Measurements from ENCODE around the gene EIF2D. TPM values are rescaled to one million over a fixed set of nuclear protein-coding genes. Genes with fewer than 3 reads are reported as not detected.
A peak's percentile ranks its signal among the peaks of the same experiment; 100 is the strongest.
"Not testable (repeated sequence)": the region's sequence is repeated elsewhere in the genome, so short reads cannot be mapped to it uniquely, and the experiment has no call there.

The EIF2D gene
- polyA plus RNA-seq, 1 donor, result 37.8 TPM

DNA sequence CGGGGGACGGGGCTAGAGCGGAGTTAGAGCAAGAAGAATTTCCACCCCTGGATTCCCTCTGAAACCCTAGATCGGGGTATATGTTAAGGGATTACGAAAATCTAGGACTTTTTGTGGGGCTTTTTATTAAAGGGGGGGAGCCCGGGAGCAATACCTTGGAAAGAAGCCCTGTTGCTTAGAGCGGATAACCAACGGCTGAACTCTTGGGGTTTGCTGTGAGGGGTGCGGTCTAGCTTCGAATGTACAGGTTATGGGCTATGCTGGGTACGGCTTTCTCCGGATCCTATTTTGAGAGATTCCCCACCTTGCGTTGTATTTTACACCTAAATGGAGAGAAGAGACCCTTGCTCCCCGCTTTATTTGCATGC, 23.7 kb upstream of the EIF2D start:
- no peak for DNase-seq (ENCODE audit: low read depth)

DNA sequence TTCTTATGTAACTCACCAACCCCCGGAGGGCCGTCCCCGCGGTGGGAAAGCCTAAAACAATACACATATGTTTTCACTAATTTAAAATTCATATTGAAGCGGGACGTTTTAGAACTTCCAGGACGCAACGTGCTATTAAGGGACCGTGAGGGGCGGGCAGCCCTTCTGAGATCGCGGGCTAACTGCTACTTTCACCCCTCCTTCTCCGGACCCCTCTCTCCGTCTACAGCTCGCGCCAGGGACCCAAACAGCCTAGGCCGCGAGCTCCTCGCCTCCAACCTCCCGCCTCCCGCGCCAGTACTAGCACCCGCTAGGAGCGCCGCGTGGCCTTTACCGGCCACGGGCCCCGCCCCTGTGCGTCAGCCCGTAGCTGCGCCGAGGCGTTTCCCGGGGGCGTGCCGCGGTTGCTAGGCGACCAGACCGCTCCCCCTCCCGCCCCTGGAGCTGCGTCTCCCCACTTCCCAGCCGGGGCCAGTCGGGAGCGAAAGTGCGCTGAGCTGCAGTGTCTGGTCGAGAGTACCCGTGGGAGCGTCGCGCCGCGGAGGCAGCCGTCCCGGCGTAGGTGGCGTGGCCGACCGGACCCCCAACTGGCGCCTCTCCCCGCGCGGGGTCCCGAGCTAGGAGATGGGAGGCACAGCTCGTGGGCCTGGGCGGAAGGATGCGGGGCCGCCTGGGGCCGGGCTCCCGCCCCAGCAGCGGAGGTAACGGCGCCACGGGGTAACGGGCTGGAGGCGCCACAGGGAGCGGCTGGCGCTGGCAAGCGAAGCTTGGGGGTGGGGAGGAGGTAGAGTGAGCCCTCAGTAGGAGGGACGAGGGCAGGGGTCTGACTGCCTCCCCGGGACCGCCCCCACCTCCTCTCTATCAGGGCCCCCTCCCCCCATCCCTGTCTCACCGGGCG, 23.1 kb upstream of the EIF2D start, which contains the start of gene DYRK3:
Gene DYRK3 (plus strand): TSS at position 457 of the 898 bp plus-strand sequence. CDS start 168 bp downstream, at position 625.
- peak; percentile 73 for DNase-seq (ENCODE audit: low read depth)

DNA sequence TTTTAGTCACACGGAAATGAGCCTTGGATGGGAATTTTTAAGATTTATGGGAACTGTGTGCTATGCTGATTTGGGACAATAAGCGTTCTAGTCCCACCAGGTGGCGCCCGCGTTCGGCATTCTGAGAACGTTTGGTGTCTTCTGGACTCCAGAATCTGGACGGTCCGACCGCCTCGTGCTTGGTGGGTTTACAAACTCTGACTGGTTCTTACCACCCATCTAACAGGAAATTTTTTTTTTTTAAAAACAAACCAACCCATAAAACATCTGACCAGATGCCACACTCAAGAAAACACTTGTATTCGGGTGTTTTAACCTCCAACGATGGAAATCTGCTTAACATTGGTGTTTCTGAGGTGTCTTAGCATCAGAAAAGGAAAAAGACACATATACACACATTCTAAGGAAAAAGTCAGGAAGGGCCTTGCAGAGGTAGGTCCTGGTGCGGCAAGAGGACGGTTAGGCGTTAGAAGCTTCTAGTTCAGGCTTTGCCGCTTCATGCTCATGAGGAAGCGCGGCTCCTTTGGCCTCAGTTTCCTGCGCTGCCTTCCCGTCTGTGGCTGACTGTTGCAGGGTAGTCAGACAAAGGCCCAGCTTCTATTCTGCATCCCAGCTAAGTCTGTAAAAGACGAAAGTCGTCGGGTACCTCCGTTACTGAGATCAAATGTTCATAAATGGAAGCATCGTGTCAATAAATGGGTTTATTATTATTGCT, 22.3 kb upstream of the EIF2D start:
- peak; percentile 68 for DNase-seq (ENCODE audit: low read depth)

DNA sequence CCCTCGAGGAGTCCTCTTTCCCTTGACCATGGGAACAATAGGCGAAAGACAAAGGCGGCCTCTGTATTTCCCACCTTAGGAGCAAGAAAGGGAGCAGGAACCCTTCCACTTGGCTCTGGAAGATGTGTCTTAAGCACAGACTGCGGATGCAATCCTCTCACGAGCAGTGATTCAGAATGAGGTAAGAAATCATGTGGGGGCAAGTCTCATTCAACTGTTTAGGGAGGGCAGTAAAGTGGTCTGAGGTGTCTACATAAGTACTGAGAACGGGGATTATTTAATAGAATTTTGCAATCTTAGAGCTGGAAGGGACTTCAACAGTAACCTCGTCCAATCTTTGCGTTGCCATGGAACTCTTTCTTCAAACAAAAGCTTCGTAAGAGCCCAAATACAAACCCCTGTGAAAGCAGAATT, 21.4 kb upstream of the EIF2D start:
- peak; percentile 47 for DNase-seq (ENCODE audit: low read depth)

DNA sequence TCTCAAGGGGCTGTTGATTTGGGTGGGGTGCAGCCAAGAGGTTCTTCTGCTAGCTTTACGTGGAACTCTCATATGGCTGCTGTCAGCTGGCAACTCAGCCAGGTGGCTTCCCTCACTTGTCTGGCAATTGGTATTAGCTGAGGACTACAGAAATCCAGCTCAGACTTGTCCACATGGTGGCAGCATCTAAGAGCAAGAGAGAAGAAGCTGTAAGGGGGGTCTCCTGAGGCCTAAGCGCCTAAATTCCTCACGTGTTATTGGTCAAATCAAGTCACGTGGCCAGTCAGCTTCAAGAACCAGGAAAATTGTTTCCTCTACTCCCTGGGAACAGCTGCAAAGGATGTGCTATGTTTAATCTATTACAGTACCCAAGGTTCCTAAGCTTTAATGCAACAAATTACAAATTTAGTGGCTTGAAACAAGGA, 18.8 kb upstream of the EIF2D start:
- DNase-seq (ENCODE audit: low read depth), result peak; percentile 68

DNA sequence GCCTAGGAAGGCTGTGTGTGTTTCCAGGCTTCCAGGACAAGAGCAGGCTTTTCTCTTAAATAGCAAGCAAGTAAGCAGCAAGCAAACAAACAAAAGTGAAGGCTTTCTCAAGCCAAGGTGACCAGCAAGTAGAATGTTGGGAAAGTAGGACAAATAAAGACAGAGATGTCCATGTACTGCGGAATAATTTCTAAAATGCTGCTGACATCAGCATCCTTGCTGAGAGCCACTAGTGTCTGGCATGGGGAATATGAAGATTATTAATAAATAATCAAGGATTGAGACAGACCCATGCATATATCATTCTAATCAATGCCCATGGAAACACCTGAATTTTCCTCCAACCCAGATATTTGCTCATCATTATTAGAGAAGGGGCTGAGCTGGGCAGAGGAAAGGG, 16.7 kb upstream of the EIF2D start:
- no peak for DNase-seq (ENCODE audit: low read depth)

DNA sequence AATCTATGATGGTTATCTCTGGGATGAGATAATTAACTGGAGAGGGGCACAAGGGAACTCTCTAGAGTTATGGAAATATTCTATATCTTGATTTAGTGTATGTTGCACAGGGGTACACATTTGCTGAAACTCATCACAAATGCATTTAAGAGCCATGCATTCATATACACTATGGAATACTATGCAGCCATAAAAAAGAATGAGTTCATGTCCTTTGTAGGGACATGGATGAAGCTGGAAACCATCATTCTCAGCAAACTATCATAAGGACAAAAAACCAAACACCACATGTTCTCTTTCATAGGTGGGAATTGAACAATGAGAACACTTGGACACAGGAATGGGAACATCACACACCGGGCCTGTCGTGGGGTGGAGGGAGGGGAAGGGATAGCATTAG, 14.1 kb upstream of the EIF2D start:
- not testable (repeated sequence) for DNase-seq (ENCODE audit: low read depth)

DNA sequence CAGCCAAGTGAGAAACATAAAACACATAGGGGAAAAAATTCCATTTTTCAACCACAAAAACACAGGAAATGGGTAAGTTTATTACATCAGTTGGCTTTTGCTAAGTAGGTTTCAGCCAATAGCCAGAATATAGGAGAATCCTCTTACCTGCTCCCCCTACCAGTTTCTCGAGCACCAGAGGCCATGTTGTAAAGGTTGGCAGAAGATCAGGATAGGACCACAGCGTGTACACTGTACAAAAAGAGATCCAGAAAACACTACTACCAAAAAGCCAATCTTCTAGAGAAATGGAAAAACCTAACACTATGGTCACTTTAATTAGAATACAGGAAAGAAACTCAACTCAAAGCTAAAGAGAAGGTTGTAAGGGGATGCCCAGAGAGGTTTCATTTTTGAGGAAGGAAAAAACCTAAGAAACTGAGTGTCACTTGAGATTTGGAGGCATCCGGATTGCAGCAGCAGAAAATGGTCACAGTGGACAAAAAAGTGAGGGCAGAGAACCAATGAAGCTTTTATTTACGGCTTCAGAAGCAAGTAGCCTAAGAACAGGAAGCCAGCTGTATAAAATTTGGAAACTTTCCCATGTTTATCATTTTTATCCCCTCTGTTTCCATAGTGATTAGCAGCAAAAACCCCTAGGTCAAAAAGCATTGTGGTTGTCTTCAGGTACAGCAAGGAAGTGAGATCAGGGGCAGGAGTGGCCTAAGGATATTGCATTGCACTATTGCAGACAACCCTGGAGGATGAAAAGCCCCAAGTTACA, 2.9 kb downstream of the EIF2D start:
- DNase-seq (ENCODE audit: low read depth), result no peak

DNA sequence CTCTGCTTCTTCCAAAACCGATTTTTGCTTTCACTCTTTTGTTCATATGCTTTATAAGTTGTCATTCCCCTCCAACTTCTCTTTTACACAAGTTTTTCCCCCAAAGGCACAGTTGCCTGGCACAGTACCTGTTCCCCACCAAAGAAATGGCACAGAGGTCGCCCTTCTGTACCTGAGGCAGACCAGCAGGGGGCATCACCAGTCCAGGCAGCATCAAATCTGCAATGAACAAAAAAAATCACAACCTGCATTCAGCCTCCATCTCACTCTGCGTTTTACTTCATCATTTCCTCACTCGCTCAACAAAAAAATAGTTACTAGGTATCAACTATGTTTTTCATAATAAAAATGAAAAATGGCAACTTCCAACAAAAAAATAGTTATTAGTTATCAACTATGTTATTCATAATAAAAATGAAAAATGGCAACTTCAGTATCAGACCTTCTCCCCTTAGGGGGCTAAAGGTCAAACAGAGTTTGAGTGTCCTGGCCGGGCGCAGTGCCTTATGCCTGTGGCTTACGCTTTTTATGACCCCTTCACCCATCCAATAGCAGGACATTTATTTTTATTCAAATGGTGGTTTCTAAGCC, 4.1 kb downstream of the EIF2D start:
- DNase-seq (ENCODE audit: low read depth), result no peak

DNA sequence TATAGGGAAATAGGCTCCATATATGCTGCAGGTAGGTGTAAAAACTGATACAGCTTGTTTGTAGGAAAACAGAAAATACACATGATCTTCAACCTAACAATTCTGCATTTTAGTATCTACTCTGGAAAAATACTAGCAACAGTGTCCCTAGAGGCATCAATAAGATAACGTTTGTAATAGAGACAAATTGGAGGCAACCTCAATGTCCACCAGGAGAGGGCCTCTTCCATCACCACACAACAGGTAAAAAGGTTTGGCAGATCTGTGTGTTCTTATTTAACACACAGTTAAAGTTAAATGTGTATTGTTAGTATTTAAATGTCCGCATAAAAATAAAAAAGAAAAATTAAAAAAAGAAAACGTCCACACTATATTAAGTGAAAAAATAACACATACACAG, 5.4 kb downstream of the EIF2D start:
- no peak for DNase-seq (ENCODE audit: low read depth)

DNA sequence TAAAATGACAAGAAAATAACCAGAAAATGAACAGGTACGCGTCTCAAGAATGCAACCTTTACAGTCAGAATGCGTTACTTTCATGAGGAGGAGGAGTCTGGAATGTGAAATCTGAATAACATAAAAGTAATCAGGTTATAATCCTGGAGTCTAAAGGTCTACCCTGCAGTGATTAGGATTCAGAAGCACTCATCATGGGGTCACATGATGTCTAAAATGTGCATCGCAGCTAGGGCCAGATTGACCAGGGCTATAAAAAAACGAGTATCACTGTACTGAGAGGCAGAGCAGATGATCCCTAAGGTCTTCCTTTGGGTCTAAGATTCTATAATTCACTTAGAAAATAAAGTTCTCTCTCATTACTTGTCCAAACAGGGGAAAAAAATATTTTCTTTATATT, 7.4 kb downstream of the EIF2D start:
- DNase-seq (ENCODE audit: low read depth), result no peak

DNA sequence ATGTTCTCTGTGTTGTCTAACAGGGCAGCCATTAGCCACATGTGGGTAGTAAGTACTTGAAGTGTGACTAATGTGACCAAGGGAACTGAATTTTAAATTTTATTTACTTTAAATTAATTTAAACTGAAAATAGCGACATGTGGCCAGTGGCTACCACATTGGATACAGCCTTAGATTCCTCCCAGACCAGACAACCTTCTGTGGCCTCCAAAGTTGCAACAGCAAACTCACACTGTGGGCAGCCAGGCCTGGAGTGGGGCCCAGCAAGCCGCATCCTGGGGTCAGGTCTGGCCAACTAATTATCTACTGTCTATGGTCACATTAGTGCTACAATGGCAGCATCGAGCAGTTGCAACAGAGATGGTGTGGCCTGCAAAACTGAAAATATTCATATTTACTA, 11.7 kb downstream of the EIF2D start:
- DNase-seq (ENCODE audit: low read depth), result no peak

DNA sequence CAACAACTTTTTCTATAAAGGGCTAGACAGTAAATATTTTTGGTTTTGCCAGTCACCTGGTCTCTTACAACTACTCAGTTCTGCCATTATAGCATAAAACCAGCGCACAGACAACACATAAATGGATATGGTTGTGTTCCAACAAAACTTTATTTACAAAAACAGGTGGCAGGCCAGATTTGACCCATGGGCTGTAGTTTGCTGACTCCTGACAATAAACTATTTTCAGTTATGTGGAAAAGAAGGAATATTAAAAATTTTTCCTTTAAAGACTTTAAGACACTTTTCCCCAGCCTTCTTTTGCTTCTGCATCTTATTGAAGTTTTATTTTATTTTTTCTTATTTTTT, 16.0 kb downstream of the EIF2D start:
- no peak for DNase-seq (ENCODE audit: low read depth)

DNA sequence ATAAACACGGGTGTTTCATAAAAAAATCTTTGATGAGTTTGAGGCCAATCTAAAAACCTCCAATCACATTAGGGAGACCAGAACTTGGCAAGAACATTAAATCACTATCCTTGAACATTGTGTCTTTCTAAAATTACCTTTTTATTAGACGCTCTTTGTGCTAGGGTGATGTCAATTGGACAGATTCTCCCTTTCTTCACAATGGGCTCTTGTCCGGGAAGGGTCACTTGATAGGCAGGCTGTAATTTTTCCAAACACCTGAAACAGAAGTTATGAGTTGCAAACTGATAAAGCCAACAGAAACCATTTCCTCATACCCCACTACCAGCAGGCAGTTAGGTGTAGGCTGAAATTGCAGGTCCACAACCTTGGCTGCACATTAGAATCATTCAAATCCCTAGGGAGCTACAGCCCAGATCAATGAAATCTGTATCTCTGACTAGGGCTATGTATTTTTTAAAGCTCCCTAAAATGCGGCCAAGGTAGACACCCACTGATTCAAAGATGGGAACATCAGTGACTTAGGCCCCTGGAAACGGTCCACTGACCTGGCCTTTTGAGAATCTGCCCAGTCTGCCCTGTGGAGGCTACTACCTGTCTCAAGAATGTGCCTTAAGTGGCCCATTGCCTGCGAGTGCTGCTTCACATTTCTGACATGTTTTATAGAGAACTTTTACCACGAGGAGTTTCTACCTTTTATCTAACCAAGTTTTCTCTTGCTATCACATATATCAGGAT, 16.5 kb downstream of the EIF2D start:
- DNase-seq (ENCODE audit: low read depth), result no peak

DNA sequence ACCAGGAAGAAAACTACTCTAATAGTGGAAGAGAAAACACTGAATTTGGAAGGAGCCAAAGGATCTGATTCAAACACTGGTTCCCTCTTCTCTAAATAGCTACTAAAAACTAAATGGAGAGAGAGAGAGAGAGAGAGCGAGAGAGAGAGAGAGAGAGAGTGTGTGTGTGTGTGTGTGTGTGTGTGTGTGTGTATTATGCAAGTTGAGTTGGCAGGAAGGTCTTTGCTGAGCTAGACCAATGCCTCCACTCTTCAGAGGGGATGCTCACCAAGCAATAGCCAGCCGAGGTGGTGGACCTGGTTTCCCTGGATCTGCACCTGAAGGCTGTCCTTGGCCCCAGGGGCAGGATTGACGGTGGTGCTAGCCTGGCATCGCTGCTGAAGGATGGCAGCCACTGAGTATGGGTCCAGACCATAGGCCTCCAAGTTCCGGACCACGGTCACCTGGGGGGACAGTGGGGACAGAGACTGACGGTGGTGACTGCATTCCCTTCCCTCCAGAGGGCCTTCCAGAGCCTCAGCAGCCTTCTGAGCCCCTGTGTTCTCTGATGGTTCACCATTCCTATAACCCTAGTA, 18.8 kb downstream of the EIF2D start:
- no peak for DNase-seq (ENCODE audit: low read depth)

DNA sequence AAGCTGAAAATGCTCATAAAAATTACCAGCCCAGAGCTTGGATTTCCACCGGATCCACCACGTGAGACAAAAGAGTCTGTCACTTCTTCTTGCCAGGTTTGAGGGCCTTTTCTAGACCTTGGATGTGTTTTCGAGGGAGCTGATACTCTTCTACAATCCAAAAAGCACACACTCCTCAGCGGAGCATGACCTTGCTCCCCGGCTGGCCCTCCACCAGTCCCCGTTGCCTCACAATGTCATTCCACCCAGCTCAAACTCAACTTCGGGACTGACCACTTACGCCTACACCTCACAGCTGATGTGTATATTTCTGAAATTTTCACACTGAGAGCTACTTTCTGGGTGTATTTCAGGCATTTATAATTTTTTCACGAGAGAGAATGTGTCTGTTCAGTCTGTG, 20.6 kb downstream of the EIF2D start:
- DNase-seq (ENCODE audit: low read depth), result no peak

DNA sequence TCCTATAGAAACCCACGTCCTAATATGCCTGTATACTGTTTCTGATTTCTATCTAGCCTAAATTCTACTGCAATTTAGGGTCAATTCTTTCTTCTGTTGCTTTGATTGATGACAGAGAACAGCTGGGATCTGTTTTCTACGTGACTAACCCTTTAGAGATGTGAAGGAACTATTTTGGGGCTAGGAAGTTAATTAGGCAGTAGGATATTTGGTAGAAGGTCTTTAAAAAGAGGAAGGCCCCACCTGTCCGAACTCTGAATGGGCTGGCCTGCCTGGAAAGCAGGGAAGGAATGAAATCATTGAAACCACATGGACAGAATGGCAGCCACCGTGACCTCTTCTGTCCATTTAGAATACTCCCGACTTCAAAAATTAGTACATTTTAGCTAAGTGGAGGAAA, 21.0 kb downstream of the EIF2D start:
- no peak for DNase-seq (ENCODE audit: low read depth)

DNA sequence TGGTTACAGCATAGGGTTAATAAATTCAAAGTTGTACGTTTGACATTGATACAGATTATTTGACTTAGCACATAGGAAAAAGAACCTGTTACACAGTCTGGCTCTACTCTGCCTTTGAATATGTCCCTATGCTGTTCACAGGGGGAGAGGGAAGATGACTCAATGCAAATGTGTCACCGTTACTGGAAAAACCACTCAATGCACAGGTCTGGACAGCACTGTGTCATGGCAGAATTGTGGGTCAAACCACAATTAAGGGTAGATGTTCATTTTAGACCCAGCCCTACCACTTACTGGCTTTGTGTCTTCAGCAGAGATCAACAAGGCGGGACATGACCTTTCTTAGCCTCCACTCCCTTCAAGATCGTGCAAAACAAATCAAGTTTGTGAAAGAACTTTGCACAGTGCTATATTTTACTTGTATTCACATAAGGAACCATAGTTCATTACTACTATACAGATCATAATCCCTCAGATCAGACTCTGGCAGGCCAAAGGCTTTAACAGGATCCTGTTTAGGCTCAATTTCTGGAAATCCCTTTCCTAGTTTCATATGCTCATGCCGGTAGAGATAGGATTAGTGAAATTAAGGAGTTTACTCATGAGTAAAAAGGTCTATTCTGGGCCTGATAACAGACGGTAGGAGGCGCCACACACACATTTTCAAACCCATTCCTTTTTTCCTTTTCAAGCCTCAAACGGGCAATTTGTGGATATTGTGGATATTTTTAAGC, 22.1 kb downstream of the EIF2D start:
- no peak for DNase-seq (ENCODE audit: low read depth)

DNA sequence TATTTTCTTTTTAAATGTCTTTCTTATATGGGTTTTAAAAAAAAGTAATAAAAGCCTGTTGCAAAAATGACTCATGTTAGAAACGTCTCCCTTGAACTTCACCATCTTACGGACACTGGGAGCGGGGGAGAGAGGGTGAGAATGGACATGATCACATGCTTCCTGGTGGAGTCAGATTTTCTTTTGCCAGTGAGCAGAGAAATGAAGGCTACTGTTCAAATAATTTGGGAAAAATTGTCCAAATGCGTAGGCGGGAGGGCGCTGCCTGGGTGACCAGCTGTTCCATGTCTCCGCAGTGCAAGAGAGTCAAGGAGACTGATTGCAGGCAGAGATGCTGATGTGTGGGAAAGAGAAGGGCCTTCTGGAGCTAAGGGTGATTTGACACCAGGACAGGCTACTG, 23.1 kb downstream of the EIF2D start:
- DNase-seq (ENCODE audit: low read depth), result no peak

DNA sequence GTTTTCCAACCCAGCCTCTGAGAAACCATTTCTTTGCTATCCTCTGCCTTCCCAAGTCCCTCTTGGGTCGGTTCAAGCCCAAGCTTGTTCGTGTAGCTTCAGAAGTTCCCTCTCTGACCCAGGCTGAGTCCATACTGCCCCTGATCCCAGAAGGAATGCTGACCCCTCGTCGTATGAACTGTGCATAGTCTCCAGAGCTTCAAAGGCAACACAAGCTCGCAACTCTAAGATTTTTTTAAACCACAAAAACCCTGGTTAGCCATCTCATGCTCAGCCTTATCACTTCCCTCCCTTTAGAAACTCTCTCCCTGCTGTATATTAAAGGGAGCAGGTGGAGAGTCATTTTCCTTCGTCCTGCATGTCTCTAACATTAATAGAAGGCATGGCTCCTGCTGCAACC, 23.8 kb downstream of the EIF2D start:
- no peak for DNase-seq (ENCODE audit: low read depth)

Measured in forelimb muscle (tissue), 1 donor.